Anterior cingulate cortex (tissue), 58 donors: ENCODE data around the gene EIF3J.
"Not testable (repeated sequence)": the region's sequence is repeated elsewhere in the genome, so short reads cannot be mapped to it uniquely, and the experiment has no call there.

Experiments
- DNase-seq, 58 donors: peaks; one replicate each; lab custom pipeline; 2025; lab: John Stamatoyannopoulos, UW

EIF3J gene

DNA sequence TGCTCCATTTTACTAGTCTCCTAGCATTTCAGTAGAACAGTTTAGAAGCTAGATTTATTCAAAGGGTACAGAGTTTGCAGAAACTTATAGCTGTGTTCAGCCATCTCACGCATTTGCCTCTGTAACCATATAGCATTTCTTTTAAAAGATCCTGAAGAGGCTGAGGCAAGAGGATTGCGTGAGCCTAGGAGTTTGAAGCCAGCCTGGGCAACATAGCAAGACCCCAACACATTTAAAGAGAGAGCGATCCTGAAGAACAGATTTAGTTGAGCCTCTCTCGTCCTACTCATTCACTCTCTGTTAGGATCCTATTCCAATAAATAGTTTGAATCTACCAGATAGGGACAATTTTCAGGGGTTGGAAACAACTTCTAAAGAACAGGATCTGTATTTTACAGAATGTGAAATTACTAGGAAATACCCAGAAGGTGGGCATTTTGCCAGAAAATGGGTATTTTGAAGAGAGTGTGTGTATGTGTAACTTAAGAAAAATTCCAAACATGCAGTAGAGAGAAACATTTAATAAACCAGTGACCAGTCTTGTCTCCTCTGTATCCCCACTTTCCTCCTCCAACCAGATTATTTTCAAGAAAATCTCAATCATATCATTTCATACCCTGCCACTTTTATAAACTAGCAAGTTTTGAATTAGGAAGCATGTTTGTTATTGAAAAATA lies 4.5 kb downstream of the EIF3J start:
- no peak for DNase-seq

- DNase-seq = no peak
Observed at GRCh38 chr15:44542596-44542995, 5.6 kb downstream of the EIF3J start.

DNA sequence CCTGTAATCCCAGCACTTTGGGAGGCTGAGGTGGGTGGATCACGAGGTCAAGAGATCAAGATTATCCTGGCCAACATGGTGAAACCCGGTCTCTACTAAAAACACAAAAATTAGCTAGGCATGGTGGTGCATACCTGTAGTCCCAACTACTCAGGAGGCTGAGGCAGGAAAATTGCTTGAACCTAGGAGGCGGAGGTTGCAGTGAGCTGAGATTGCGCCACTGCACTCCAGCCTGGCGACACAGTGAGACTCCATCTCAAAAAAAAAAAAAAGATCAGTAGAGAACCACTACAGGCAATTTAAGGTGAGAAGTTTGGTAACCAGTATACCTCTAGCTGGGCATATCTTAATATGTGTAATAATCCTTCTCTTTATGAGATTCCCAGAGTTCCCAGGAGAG lies 7.8 kb downstream of the EIF3J start:
- not testable (repeated sequence) for DNase-seq

DNA sequence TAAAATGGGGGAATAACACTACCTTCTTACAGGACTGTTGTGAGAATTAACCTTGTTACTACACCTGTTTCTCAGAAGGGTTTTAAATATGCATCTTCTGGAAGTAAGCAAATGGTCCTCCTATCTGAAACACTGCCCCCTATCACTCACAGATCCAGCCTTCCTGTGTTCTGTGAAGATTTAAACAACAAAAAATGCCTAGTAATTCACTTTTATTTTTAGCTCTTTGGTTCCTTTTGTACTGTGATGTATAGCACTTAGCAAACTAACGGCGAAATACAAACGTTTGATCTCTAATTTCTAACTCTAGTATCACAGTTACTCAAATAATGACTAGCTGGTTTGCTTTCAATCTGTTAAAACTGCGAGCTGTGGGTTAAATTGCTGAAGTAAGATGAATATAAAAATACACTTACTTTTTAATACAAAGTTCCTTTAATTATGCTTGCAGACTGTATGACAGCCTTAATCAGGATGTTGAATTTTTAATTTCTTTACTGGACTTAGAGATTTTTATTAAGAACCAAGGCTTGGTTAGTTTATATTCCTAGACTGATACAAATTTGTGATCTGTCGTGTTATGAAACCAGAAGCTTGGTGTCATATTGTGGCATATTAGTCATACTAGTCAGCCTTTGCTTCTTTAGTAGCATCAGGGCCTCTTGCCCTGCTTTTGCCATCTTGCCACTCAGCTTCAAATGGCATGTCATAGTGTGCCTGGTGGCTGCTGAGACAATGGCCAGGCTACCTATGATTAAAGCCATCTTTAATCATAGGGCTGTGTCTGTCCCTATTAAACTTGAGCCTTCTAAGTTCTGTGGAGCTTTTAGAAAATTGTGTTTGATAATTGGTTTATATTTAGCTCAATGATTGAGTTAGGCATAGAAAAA lies 9.2 kb downstream of the EIF3J start:
- peak in 1 of 58 donors; percentile 8 for DNase-seq

- not testable (repeated sequence) for DNase-seq
Observed at GRCh38 chr15:44549152-44549551, 12.2 kb downstream of the EIF3J start.

DNA sequence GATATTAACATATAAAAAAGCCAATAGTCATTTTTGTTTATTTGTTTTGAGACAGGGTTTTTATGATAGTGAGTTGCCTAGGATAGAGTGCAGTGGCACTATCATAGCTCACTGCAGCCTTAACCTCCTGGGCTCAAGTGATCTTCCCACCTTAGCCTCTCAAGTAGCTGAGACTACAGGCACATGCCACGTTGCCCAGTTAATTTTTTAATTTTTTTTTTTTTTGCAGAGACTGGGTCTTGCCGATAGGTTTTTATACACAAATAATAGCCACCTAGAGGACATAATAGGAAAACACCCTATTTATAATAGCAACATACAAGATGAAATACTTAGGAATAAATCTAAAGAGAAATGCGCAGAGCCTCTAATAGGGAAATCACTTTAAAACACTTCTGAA lies 13.3 kb downstream of the EIF3J start:
- no peak for DNase-seq

DNA sequence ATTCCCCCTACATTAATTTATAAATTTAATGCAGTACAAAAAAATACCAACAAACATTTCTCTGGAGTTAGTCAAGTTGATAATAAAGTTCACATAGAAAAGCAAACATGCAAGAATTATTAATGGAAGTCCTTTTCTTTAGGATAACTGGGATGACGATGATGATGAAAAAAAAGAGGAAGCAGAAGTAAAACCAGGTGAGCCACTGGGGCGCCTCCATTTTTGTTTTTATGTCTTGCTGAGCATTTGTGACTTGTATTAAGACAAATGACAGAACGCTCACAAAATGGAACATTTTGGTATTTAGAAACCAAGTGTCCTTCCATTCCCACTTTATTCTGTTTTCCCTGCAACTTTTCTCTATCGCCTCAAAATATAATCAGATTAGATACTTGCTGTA lies 13.8 kb downstream of the EIF3J start:
- no peak for DNase-seq

DNA sequence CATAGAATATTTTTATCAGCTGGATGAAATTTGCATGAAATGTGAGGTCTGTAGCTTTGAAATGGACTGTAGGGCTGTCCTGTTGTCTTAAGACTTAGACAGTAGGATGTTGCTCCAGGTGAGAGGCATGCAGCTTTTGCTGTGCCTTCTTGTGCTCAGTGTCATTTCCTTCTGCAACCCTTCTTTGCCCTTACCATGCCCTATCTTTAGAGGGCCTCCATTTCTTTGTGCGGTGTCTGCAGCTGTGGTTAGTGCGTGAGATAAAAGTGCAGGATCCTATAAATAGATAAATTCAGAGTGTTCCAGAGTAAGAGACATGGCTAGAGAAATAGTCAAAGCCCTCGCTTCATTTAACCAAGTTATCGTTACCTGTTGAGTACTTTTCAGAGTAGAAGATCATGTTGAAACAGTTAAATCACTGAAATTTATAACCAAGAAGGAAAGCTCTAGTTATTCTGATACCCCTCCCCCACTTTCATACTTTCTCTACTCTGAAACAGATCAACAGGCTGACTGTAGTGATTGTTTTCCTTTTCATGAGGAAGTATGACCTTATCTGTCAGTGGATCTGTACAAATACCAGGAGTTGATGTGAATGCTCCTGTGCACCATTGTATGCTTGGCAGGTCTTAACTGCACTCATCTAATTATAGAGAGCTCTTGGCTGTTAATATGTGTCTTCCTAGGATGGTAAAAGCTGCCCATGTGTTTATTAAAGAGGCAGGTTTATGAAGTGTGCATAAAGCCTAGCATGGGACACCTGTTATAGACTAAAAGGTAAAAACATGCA lies 18.2 kb downstream of the EIF3J start:
- no peak for DNase-seq

GRCh38 chr15:44560926-44561325 lies 24.0 kb downstream of the EIF3J start:
- DNase-seq = not testable (repeated sequence)

GRCh38 chr15:44565387-44566154 lies 28.6 kb downstream of the EIF3J start:
- DNase-seq = no peak

DNA sequence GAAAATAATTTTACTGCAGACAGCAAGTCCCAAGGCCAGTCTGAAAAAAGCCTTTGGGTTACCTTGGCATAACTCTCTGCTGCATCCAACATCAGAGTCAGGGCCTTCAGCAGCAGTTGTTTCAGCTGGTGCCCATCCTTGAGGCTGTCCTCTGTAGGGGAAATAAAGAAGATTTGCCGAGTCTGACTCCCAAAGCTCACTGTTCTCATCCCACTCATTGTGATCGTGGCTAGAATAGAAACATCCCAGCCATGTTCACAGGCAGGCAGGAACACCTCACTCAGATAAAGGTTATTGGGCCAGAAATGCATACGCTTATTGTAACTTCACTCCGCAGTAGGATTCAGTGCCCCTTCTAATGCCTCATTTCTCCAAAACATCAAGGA lies 29.2 kb downstream of the EIF3J start:
- DNase-seq = peak in 1 of 58 donors; percentile 12

GRCh38 chr15:44568338-44568737 lies 31.4 kb downstream of the EIF3J start:
- DNase-seq = no peak

- peak in 1 of 58 donors; percentile 12 for DNase-seq
Observed at GRCh38 chr15:44569316-44569715, 32.4 kb downstream of the EIF3J start.

GRCh38 chr15:44570361-44570760 lies 33.4 kb downstream of the EIF3J start:
- no peak for DNase-seq

- no peak for DNase-seq
Observed at GRCh38 chr15:44573386-44573785, 36.4 kb downstream of the EIF3J start.

- DNase-seq = no peak
Observed at GRCh38 chr15:44574734-44575133, 37.8 kb downstream of the EIF3J start.

DNA sequence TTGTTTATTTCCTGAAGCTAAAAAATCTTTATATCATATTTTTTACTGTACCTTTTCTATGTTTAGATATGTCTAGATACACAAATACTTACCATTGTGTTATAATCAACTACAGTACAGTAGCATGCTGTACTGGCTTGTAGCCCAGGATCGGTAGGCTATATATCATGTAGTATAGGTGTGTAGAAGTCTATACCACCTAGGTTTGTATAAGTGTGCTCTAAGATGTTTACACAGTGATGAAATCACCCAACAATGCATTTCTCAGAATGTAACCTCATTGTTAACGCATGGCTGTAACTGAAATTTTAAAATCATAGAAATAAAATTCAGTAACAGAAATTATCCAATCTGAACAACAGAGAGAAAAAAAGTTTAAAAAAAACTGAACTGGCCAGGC lies 43.2 kb downstream of the EIF3J start:
- DNase-seq = no peak

DNA sequence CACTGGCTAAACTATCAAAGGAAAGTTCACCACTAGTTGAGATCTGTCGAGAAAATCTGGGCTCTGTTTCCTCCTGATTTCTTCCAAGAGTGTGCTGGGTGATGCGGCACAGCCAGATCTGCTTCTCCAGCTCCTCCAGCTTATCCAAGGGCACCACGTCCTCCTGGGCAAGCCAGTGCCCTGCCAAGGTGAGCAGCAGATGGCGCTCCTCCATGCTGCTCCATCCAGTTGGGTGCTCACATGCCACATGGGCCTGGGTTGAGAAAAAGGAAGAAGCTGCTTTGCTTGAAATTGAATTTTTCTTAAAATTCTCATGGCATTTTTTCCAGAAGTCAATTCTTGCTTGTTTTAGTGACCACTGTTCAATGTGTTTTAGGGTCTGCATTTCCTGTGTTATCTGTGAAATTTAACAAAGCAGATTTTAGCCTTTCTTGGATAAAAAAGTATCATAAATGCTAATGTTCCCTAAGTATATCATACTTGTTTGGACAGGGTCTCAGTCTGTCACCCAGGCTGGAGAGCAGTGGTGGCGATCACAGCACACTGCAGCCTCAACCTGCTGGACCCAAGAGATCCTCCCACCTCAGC lies 47.3 kb downstream of the EIF3J start:
- DNase-seq = no peak

DNA sequence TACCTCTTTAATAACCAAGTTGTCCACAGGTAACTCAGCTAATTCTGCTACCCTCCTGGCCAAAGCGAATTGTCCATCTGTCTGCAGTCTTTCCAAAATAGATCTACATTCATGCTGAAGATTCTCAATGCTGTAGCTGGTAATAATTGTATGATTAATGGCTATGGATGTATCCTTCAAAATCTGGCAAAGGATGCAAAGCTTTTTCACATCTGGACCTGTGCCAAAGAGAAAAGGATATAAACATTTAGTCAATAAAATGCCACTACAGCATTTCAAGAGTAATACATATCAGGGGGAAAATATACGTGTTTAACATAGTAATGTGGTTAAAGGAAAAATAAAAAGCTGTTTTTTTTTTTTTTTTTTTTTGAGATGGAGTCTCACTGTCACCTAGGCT lies 48.7 kb downstream of the EIF3J start:
- DNase-seq = no peak

DNA sequence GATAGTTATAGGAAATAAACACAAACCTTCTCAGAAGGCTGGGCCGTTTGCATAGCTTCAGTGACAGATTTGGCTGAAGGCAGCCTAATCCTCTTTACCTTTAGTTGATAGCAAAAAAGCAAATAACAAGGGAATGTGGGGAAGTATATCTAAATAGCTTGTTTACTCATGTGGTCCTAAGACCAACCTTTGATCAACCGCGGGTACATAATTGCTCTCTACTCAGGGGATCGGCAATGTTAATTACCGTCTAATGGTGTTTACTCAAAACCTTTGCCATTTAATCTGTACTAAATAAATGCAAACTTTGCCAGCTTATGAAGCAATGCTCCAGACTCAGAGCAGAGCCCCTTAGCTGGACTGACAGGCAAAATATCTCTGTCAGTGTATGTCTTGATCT lies 51.6 kb downstream of the EIF3J start:
- no peak for DNase-seq
